Left ventricle myocardium inferior (tissue), 1 donor: Measurements from ENCODE around the gene ZNF304. TPM values are rescaled to one million over a fixed set of nuclear protein-coding genes. Genes with fewer than 3 reads are reported as not detected.

Source experiments
- DNase-seq: peaks from one replicate; pipeline ENCODE4 v3.0.0-alpha.2; 2020
- H3K27ac ChIP-seq: fragments of 200-600 bp; replicated peaks from 2 replicates; pipeline ENCODE4 v1.8.0; 2021
- H3K27me3 ChIP-seq: fragments of 200-600 bp; 2 replicates; pipeline ENCODE4 v1.8.0; 2021; ENCODE audit warnings: low read depth
- H3K36me3 ChIP-seq: fragments of 200-600 bp; 2 replicates; pipeline ENCODE4 v1.8.0; 2021
- H3K4me1 ChIP-seq: fragments of 200-600 bp; 2 replicates; pipeline ENCODE4 v1.8.0; 2021
- H3K4me3 ChIP-seq: fragments of 200-600 bp; 2 replicates; pipeline ENCODE4 v1.8.0; 2021; ENCODE audit warnings: mild to moderate bottlenecking, moderate library complexity
- H3K9me3 ChIP-seq: fragments of 200-600 bp; replicated peaks from 2 replicates; pipeline ENCODE4 v1.8.0; 2021
- intact Hi-C: fragments of 100-400 bp; cut with micrococcal nuclease; formaldehyde crosslinking; loops from one replicate; pipeline ENCODE4 v1.11.0; 2022
- total RNA-seq: library from RNA; stranded (reverse); fragmentation: NEBNext Ultra II Directional; extraction: Animal tissue kit (Norgen Biotek cat#: 25700); gene quantifications from one replicate; pipeline ENCODE4 v1.2.1, GENCODE V29; 2021
- TF ChIP-seq, protein P1 (sequence below): fragments of 200-600 bp; IDR thresholded peaks from 2 replicates; pipeline ENCODE4 v1.8.0; 2021; ENCODE audit warnings: antibody characterized with exemption, mild to moderate bottlenecking, borderline replicate concordance
- donor health status: DM: no; HTN: yes; CAD: no; lungs with severe emphysema.

ZNF304 gene
- total RNA-seq, 1 donor from 2014 or later: 8.0 TPM

- Histone ChIP-seq H3K36me3 (peaks cover 33% of the 10 kb centered on the region), H3K4me1 (peaks cover 32% of the 10 kb centered on the region), H3K27me3 (no peaks in the 10 kb centered on the region), H3K9me3 (peaks cover 27% of the 10 kb centered on the region), H3K27ac (peak overlapping the region; percentile 93), H3K4me3 (peak overlapping the region; percentile 94)
- intact Hi-C loops: no loop called here
- TF ChIP-seq, protein P1, sequence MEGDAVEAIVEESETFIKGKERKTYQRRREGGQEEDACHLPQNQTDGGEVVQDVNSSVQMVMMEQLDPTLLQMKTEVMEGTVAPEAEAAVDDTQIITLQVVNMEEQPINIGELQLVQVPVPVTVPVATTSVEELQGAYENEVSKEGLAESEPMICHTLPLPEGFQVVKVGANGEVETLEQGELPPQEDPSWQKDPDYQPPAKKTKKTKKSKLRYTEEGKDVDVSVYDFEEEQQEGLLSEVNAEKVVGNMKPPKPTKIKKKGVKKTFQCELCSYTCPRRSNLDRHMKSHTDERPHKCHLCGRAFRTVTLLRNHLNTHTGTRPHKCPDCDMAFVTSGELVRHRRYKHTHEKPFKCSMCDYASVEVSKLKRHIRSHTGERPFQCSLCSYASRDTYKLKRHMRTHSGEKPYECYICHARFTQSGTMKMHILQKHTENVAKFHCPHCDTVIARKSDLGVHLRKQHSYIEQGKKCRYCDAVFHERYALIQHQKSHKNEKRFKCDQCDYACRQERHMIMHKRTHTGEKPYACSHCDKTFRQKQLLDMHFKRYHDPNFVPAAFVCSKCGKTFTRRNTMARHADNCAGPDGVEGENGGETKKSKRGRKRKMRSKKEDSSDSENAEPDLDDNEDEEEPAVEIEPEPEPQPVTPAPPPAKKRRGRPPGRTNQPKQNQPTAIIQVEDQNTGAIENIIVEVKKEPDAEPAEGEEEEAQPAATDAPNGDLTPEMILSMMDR: no peak
- DNase-seq: no peak
Measured at GRCh38 chr19:57321116-57321515, 30.0 kb upstream of the ZNF304 start.

DNA sequence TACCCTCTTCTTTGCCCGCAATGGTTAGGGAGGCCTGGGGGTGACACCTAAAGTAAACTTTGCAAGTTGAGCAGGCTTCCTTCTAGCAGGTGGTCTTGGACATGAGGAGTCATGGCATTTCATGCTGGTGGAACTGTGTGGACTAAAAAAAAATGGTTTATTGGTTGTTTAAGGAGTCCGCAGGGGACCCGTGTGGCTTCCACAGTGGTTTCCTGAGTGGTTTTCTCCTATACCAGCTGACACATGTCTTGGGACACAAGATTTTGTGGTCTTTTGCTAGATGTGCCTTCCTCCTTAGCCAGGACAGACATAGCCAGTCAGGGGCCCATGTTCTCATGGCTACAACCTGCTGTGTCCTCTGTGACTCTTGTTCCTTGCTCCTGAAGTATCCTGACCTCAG is 29.3 kb upstream of the ZNF304 start:
- no peak overlapping the region for H3K27ac ChIP-seq
- peaks cover 32% of the 10 kb centered on the region for H3K4me1 ChIP-seq
- no peak for DNase-seq
- TF ChIP-seq, protein P1: no peak
- H3K9me3 ChIP-seq: peaks cover 33% of the 10 kb centered on the region
- intact Hi-C loops: no loop called here
- no peaks in the 10 kb centered on the region for H3K27me3 ChIP-seq
- H3K4me3 ChIP-seq: peak overlapping the region; percentile 94
- H3K36me3 ChIP-seq: peaks cover 39% of the 10 kb centered on the region

DNA sequence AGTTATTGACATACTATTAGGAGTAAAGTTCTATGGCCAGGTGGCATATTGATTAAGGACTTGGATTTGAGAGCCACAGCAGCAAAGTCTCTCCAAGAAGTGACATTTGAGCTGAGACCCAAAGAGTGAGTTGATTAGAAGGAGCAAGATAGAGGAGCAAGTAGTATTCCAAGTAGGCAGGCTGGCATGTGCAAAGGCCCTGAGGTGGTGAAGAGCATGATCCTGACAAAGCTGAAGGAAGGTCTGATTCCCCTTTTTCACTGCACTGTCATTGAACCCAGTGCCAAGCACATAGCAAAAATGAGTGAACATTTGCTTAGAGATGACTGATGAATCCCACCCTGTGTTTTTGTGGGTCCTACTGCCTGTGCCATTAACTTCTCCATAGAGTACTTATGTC is 26.1 kb upstream of the ZNF304 start:
- intact Hi-C loops: no loop called here
- TF ChIP-seq, protein P1: no peak
- Histone ChIP-seq H3K36me3 (peaks cover 70% of the 10 kb centered on the region), H3K4me1 (peaks cover 27% of the 10 kb centered on the region), H3K4me3 (no peak overlapping the region), H3K9me3 (peaks cover 64% of the 10 kb centered on the region), H3K27me3 (no peaks in the 10 kb centered on the region), H3K27ac (no peak overlapping the region)
- no peak for DNase-seq

DNA sequence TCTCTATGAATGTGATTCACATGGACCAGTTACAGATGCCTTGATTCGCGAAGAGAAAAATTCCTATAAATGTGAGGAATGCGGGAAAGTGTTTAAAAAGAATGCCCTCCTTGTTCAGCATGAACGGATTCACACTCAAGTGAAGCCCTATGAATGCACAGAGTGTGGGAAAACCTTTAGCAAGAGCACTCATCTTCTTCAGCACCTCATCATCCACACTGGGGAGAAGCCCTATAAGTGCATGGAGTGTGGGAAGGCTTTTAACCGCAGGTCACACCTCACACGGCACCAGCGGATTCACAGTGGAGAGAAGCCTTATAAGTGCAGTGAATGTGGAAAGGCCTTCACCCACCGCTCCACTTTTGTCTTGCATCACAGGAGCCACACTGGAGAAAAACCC is 23.1 kb upstream of the ZNF304 start:
- Histone ChIP-seq H3K4me3 (no peak overlapping the region), H3K27ac (no peak overlapping the region), H3K9me3 (peaks cover 82% of the 10 kb centered on the region), H3K4me1 (peaks cover under 1% of the 10 kb centered on the region), H3K36me3 (peaks cover 87% of the 10 kb centered on the region), H3K27me3 (no peaks in the 10 kb centered on the region)
- intact Hi-C loops: no loop called here
- DNase-seq: no peak
- TF ChIP-seq, protein P1: no peak

GRCh38 chr19:57334191-57334590 is 16.9 kb upstream of the ZNF304 start:
- DNase-seq: no peak
- TF ChIP-seq, protein P1: no peak
- intact Hi-C loops: no loop called here
- peaks cover 30% of the 10 kb centered on the region for H3K36me3 ChIP-seq
- H3K27me3 ChIP-seq: no peaks in the 10 kb centered on the region
- peaks cover 23% of the 10 kb centered on the region for H3K4me1 ChIP-seq
- peak overlapping the region; percentile 18 for H3K27ac ChIP-seq
- H3K9me3 ChIP-seq: peaks cover 53% of the 10 kb centered on the region
- H3K4me3 ChIP-seq: no peak overlapping the region

- TF ChIP-seq, protein P1: no peak
- Histone ChIP-seq H3K9me3 (peaks cover 12% of the 10 kb centered on the region), H3K4me3 (no peak overlapping the region), H3K4me1 (peaks cover 30% of the 10 kb centered on the region), H3K27ac (peak overlapping the region; percentile 83), H3K36me3 (peaks cover 2% of the 10 kb centered on the region), H3K27me3 (no peaks in the 10 kb centered on the region)
- intact Hi-C loops: no loop called here
- no peak for DNase-seq
Measured at GRCh38 chr19:57338877-57339276, 12.2 kb upstream of the ZNF304 start.
